ENCODE measurements around the gene MPV17L.

MPV17L gene

DNA sequence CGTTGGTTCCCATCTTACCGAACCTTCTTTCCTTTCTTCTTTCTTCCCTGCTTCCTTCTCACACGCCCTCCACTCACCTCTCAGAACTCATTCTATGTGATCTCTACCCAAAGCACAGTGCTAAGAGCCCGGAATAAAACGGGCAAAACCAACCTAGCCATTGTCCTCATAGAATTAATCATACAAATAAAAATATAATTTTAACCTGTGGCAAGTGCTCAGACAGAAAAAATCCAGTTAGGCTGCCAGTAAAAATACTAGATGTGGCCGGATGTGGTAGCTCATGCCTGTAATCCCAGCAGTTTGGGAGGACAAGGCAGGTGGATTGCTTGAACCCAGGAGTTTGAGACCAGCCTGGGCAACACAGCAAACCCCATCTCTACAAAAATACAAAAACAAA lies 65.8 kb downstream of the MPV17L start:
- TF ChIP-seq, protein P1, sequence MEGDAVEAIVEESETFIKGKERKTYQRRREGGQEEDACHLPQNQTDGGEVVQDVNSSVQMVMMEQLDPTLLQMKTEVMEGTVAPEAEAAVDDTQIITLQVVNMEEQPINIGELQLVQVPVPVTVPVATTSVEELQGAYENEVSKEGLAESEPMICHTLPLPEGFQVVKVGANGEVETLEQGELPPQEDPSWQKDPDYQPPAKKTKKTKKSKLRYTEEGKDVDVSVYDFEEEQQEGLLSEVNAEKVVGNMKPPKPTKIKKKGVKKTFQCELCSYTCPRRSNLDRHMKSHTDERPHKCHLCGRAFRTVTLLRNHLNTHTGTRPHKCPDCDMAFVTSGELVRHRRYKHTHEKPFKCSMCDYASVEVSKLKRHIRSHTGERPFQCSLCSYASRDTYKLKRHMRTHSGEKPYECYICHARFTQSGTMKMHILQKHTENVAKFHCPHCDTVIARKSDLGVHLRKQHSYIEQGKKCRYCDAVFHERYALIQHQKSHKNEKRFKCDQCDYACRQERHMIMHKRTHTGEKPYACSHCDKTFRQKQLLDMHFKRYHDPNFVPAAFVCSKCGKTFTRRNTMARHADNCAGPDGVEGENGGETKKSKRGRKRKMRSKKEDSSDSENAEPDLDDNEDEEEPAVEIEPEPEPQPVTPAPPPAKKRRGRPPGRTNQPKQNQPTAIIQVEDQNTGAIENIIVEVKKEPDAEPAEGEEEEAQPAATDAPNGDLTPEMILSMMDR (IDR thresholded peaks at IDR 0.05; ENCODE audit: insufficient read depth, low read depth, low read length, missing control alignments): no peak
- DNase-seq (ENCODE audit: low read depth): no peak
- H3K4me3 ChIP-seq (ENCODE audit: low read length): no peak overlapping the region

Data from epithelial cell of esophagus (primary cell).